Endothelial cell of hepatic sinusoid (primary cell): ENCODE data around the gene MAP1B.

ENCODE experiments used
- in situ Hi-C: cut with HindIII; loops from 2 replicates; pipeline ENCODE4 v1.10.0; 2017; ENCODE audit warnings: low sequenced_read_pairs

The MAP1B gene

GRCh38 chr5:72129725-72130124 is 22.4 kb downstream of the MAP1B start:
- in situ Hi-C loops: no loop called here

GRCh38 chr5:72130351-72130761 is 23.1 kb downstream of the MAP1B start:
- in situ Hi-C loops: no loop called here

- in situ Hi-C loops: no loop called here
Observed at GRCh38 chr5:72133212-72133990, 26.1 kb downstream of the MAP1B start.

- in situ Hi-C loops: no loop called here
Observed at GRCh38 chr5:72134226-72134899, 27.1 kb downstream of the MAP1B start.

GRCh38 chr5:72137826-72138409 is 30.6 kb downstream of the MAP1B start:
- in situ Hi-C loops: no loop called here

DNA sequence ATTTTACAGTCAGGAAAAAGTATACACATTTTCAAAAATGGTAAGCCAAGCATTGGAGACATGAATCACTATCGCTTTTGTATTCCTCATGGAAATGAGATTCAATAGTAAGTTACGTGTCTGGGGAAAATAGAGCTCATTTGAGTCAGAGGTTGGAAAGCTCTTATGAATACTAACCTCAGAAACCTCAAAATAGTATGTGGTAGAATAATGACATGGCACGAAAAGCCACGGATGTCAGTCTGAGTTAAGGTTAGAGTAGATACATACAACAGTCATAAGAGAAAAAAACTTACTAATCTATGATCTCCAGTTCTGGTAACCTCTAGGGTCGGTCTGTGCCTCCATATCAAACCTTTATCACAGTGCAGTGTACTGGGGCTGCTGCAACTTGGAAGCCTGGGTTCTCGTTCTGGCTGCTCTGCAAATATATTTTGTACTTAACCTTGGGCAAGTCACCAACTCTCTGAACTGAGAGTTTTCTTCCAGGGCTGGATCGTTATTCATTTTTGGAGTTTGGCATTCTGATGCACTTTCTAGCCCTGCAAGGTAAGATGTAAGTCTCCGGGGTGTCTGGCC is 31.8 kb downstream of the MAP1B start:
- in situ Hi-C loops: no loop called here

- in situ Hi-C loops: no loop called here
Observed at GRCh38 chr5:72140711-72141110, 33.4 kb downstream of the MAP1B start.

DNA sequence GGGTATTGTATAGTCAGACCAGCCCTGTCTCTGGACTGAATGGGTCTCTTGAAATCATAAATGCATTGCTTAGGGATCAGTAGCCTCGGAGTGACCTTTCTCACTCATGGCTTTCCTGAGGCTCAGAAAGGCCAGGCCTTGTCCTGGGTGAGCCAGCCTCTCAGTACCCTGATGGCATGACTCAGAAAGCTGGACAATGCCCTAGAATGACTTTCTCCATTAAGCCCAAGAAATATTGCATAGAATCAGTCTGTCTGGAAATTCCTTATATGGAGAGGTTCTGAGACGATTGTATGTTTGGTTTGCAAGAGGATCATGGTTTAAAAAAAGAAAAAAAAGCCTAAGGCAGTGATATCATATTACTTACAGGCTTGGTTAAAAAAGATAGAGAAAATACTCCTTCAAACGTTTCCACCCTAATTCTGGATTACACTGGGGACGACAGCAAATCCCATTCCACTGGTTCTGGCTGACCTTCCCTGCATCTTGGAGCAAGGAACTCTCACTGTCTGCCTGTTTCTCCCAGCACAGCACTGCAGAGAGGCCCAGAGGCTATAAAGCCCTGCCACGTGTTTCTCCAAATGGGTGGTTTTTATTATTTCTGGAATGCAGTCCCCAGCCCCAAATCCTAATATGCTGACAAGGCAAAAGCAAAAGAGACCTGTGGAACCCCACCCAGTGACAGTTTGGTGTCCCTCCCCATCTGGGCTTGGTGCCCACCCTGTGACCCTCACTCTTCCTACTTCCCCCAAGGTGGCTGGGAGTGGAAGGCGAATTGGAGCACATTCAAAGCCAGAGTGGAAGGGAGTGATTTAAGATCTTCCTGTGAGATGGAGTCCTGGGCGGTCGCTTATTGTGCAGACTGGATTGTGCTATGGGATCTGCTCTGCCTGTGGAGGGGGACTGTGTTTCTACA is 34.4 kb downstream of the MAP1B start:
- in situ Hi-C loops: no loop called here

DNA sequence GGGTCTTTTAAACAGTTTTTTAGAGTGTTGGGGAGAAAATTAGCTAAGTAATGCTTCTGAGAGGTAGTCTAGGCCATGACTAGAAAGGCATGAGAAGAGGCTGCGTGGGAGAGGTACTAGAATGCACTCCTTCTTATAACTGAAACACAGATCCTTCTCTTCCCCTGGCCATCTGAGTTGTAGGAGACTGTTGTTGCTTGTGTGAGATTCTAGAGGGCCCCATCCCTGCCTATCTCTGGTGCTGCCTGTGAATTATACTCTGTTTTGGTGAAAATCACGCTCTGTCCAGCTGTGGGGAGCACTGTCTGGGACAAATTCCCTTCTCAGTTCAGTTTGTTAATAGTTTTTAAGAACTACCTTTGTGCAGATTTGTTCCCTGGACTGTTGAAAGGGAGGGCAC is 37.5 kb downstream of the MAP1B start:
- in situ Hi-C loops: no loop called here

GRCh38 chr5:72145348-72145747 is 38.1 kb downstream of the MAP1B start:
- in situ Hi-C loops: no loop called here

- in situ Hi-C loops: no loop called here
Observed at GRCh38 chr5:72146056-72146455, 38.8 kb downstream of the MAP1B start.

GRCh38 chr5:72147569-72147968 is 40.3 kb downstream of the MAP1B start:
- in situ Hi-C loops: no loop called here

DNA sequence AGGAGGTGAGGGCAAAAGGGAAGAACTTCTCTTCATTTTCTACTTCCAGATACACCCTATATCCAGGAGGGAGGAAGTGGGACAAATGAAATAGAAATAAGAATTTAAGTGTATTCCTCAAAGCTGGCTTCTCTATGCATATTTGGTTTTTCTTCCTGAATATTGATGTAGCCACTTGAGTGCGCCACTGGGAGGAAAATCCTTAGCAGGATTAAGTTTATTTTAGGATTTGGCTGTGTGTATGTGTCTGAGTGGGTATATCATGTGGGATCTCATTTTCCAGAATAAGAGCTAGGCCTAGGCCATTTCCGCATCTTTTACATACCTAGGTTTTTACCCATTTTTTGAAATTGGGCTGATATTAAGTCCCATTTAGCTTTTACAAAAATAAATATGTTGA is 42.5 kb downstream of the MAP1B start:
- in situ Hi-C loops: loop anchor here (10.0 kb wide), 1 partner anchor 155 kb away; no protein-coding TSS in a partner anchor

GRCh38 chr5:72151169-72151568 is 43.9 kb downstream of the MAP1B start:
- in situ Hi-C loops: loop anchor here (10.0 kb wide), 1 partner anchor 154 kb away; no protein-coding TSS in a partner anchor

DNA sequence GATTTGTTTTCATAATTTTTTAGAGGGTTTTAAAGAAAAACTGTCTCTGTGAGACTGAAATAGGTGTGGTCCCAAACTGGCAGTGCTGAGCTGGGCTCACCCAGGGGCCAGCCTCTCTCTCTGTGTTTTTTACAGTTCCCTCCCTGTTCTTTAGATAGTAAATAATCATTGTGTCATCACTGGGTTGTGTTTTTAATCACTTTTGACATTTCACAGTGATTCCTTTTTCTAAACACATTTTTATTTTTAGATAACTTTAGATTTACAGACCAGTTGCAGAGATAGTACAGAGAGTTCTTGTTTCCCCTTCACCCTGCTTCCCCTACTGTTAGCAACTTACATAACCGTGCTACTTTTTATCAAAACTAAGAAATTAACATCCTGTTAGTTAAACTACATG is 44.4 kb downstream of the MAP1B start:
- in situ Hi-C loops: loop anchor here (10.0 kb wide), 1 partner anchor 153 kb away; no protein-coding TSS in a partner anchor

DNA sequence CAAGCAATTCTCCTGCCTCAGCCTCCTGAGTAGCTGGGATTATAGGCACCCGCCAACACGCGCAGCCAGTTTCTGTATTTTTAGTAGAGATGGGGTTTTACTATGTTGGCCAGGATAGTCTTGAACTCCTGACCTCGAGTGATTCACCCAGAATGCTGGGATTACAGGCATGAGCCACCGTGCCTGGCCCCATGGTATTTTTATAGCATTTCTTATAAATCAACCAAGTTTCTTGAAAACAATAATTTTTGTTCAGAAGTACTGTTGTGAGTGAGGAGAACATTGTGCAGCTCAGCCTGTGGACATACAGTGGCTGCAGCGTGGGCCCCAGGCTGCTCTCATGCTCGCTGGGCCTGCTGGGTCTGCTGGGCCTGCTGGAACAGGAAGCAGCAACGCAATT is 45.3 kb downstream of the MAP1B start:
- in situ Hi-C loops: loop anchor here (10.0 kb wide), 1 partner anchor 152 kb away; no protein-coding TSS in a partner anchor

GRCh38 chr5:72153551-72153950 is 46.3 kb downstream of the MAP1B start:
- in situ Hi-C loops: loop anchor here (10.0 kb wide), 1 partner anchor 151 kb away; no protein-coding TSS in a partner anchor

GRCh38 chr5:72154076-72154756 is 46.9 kb downstream of the MAP1B start:
- in situ Hi-C loops: loop anchor here (10.0 kb wide), 1 partner anchor 151 kb away; no protein-coding TSS in a partner anchor

- in situ Hi-C loops: loop anchor here (10.0 kb wide), 1 partner anchor 148 kb away; no protein-coding TSS in a partner anchor
Observed at GRCh38 chr5:72156946-72157624, 49.8 kb downstream of the MAP1B start.
